ENCODE data around the gene ZNF33A. TPM values are rescaled to one million over a fixed set of nuclear protein-coding genes. Genes with fewer than 3 reads are reported as not detected.
"Not testable (repeated sequence)": the region's sequence is repeated elsewhere in the genome, so short reads cannot be mapped to it uniquely, and the experiment has no call there.

The ZNF33A gene
- total RNA-seq, 6 experiments from 2014 or later, result 12.3 to 24.2 (median 15.7) TPM

GRCh38 chr10:38003026-38003425 lies 7.4 kb upstream of the ZNF33A start:
- intact Hi-C loops (cut with DNase I), result no loop called here

GRCh38 chr10:38003588-38003987 lies 6.9 kb upstream of the ZNF33A start:
- DNase-seq, result no peak
- H3K27ac ChIP-seq, result no peak overlapping the region
- intact Hi-C loops (cut with DNase I), result no loop called here
- no peaks in the 10 kb centered on the region for H3K27me3 ChIP-seq
- 93% methylated on average over 1 of the region's 1 CpG for WGBS (ENCODE audit: insufficient coverage, low coverage, low lambda C conversion rate, missing lambda C conversion rate)
- H3K9me3 ChIP-seq, result no peaks in the 10 kb centered on the region
- H3K36me3 ChIP-seq, result no peaks in the 10 kb centered on the region
- H3K4me3 ChIP-seq, result no peak overlapping the region
- H3K4me1 ChIP-seq, result no peaks in the 10 kb centered on the region
- TF ChIP-seq POLR2A (IDR thresholded peaks at IDR 0.05), result no peak
- no peak for ATAC-seq

More at GRCh38 chr10:38003026-38003425, 7.4 kb upstream of the ZNF33A start:
- TF ChIP-seq, protein P1, sequence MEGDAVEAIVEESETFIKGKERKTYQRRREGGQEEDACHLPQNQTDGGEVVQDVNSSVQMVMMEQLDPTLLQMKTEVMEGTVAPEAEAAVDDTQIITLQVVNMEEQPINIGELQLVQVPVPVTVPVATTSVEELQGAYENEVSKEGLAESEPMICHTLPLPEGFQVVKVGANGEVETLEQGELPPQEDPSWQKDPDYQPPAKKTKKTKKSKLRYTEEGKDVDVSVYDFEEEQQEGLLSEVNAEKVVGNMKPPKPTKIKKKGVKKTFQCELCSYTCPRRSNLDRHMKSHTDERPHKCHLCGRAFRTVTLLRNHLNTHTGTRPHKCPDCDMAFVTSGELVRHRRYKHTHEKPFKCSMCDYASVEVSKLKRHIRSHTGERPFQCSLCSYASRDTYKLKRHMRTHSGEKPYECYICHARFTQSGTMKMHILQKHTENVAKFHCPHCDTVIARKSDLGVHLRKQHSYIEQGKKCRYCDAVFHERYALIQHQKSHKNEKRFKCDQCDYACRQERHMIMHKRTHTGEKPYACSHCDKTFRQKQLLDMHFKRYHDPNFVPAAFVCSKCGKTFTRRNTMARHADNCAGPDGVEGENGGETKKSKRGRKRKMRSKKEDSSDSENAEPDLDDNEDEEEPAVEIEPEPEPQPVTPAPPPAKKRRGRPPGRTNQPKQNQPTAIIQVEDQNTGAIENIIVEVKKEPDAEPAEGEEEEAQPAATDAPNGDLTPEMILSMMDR (IDR thresholded peaks at IDR 0.05), result no peak
- no peak for TF ChIP-seq POLR2A (IDR thresholded peaks at IDR 0.05)
- ATAC-seq, result no peak
- Histone ChIP-seq H3K4me3 (no peak overlapping the region), H3K27ac (no peak overlapping the region), H3K4me1 (no peaks in the 10 kb centered on the region), H3K36me3 (no peaks in the 10 kb centered on the region), H3K9me3 (no peaks in the 10 kb centered on the region), H3K27me3 (no peaks in the 10 kb centered on the region)
- no peak for DNase-seq
- WGBS (ENCODE audit: insufficient coverage, low coverage, low lambda C conversion rate, missing lambda C conversion rate), result no CpG with 5 or more reads among the region's 6 CpGs

DNA sequence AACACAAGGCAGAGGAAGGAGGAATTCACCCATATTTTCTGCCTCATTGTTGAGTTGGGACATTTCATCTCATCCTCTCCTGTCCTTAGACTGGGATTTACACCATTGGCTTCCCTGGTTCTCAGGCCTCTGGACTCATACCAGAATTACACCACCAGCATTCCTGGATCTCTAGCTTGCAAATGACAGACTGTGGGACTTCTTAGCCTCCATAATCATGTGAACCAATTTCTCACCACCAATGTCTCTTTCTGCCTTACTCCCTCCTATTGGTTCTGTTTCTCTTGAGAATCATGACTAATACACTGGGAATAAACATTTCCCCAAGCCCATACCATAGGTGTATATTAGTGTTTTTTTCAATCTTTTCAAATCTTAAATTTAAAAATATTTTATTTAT lies 2.9 kb upstream of the ZNF33A start:
- intact Hi-C loops (cut with DNase I), result no loop called here

GRCh38 chr10:38007991-38008390 lies 2.5 kb upstream of the ZNF33A start:
- no peaks in the 10 kb centered on the region for H3K27me3 ChIP-seq
- intact Hi-C loops (cut with DNase I), result no loop called here
- TF ChIP-seq, protein P1 (IDR thresholded peaks at IDR 0.05), result no peak
- TF ChIP-seq POLR2A (IDR thresholded peaks at IDR 0.05), result no peak
- peaks cover 0 to 10% (median 2%) of the 10 kb centered on the region in 4 donors for H3K4me1 ChIP-seq
- ATAC-seq (no peak), DNase-seq (no peak)
- no peak overlapping the region for H3K4me3 ChIP-seq
- H3K27ac ChIP-seq, result no peak overlapping the region
- 70% methylated on average over 3 of the region's 3 CpGs for WGBS (ENCODE audit: insufficient coverage, low coverage, low lambda C conversion rate, missing lambda C conversion rate)
- H3K9me3 ChIP-seq, result no peaks in the 10 kb centered on the region
- H3K36me3 ChIP-seq, result no peaks in the 10 kb centered on the region

More for the DNA sequence above, 2.9 kb upstream of the ZNF33A start:
- Histone ChIP-seq H3K4me3 (no peak overlapping the region), H3K27me3 (no peaks in the 10 kb centered on the region), H3K36me3 (no peaks in the 10 kb centered on the region), H3K9me3 (no peaks in the 10 kb centered on the region), H3K4me1 (peaks cover 0 to 10% (median 2%) of the 10 kb centered on the region in 4 donors), H3K27ac (no peak overlapping the region)
- ATAC-seq (no peak), DNase-seq (no peak)
- TF ChIP-seq, protein P1 (IDR thresholded peaks at IDR 0.05), result no peak

GRCh38 chr10:38016354-38016753 lies 5.9 kb downstream of the ZNF33A start:
- H3K27ac ChIP-seq, result no peak overlapping the region
- WGBS (ENCODE audit: insufficient coverage, low coverage, low lambda C conversion rate, missing lambda C conversion rate), result 44% methylated on average over 1 of the region's 1 CpG
- no peak overlapping the region for H3K4me3 ChIP-seq
- no peaks in the 10 kb centered on the region for H3K27me3 ChIP-seq
- no peak for TF ChIP-seq POLR2A (IDR thresholded peaks at IDR 0.05)
- TF ChIP-seq, protein P1 (IDR thresholded peaks at IDR 0.05), result no peak
- intact Hi-C loops (cut with DNase I), result no loop called here
- no peak for DNase-seq
- no peaks in the 10 kb centered on the region for H3K9me3 ChIP-seq
- ATAC-seq, result peak; percentile 56 to 85 (median 78)
- peaks cover 0 to 23% (median 8%) of the 10 kb centered on the region in 4 donors for H3K4me1 ChIP-seq
- H3K36me3 ChIP-seq, result peaks cover 0 to 39% (median 19%) of the 10 kb centered on the region in 4 donors

GRCh38 chr10:38019124-38019523 lies 8.6 kb downstream of the ZNF33A start:
- Histone ChIP-seq H3K4me1 (peaks cover 0 to 13% (median 6%) of the 10 kb centered on the region in 4 donors), H3K36me3 (peaks cover 0 to 60% (median 20%) of the 10 kb centered on the region in 4 donors)
- H3K27me3 ChIP-seq; DNase-seq; intact Hi-C loops (cut with DNase I); H3K4me3 ChIP-seq; H3K9me3 ChIP-seq; H3K27ac ChIP-seq; ATAC-seq: not testable (repeated sequence)
- WGBS (ENCODE audit: insufficient coverage, low coverage, low lambda C conversion rate, missing lambda C conversion rate), result 67% methylated on average over 3 of the region's 4 CpGs
